ENCODE data around the gene CDKN1C.

Gene CDKN1C

GRCh38 chr11:2904153-2905052 is 18.8 kb upstream of the CDKN1C start:
- DNase-seq = no peak

- DNase-seq = no peak
Observed at GRCh38 chr11:2903672-2904011, 18.1 kb upstream of the CDKN1C start.

GRCh38 chr11:2902784-2903671 is 17.5 kb upstream of the CDKN1C start:
- no peak for DNase-seq

GRCh38 chr11:2901854-2902783 is 16.5 kb upstream of the CDKN1C start:
- peak; percentile 58 for DNase-seq

- DNase-seq = no peak
Observed at GRCh38 chr11:2901196-2901796, 15.7 kb upstream of the CDKN1C start.

- no peak for DNase-seq
Observed at GRCh38 chr11:2899080-2899783, 13.7 kb upstream of the CDKN1C start.

GRCh38 chr11:2898366-2899079 is 12.9 kb upstream of the CDKN1C start:
- DNase-seq = no peak

GRCh38 chr11:2897048-2897447 is 11.5 kb upstream of the CDKN1C start:
- DNase-seq = no peak

- DNase-seq = no peak
Observed at GRCh38 chr11:2896047-2896446, 10.5 kb upstream of the CDKN1C start.

- no peak for DNase-seq
Observed at GRCh38 chr11:2893935-2894334, 8.4 kb upstream of the CDKN1C start.

GRCh38 chr11:2892967-2893528 is 7.5 kb upstream of the CDKN1C start:
- no peak for DNase-seq

- peak; percentile 53 for DNase-seq
Observed at GRCh38 chr11:2892215-2892966, 6.8 kb upstream of the CDKN1C start.

GRCh38 chr11:2891326-2892214 is 6.0 kb upstream of the CDKN1C start:
- no peak for DNase-seq

GRCh38 chr11:2890466-2891294 is 5.1 kb upstream of the CDKN1C start:
- no peak for DNase-seq

- no peak for DNase-seq
Observed at GRCh38 chr11:2889362-2890273, 4.0 kb upstream of the CDKN1C start.

- DNase-seq = peak; percentile 20
Observed at GRCh38 chr11:2888266-2888968, 2.8 kb upstream of the CDKN1C start.

Data from DMS79 treated with DMSO at 0.1 percent for 48 hours (cell line).